GM21723 (cell line): ENCODE results near the gene KDELR1.
A peak's percentile ranks its signal among the peaks of the same experiment; 100 is the strongest.

ENCODE experiments used
- ATAC-seq: cut with Tn5 transposase; IDR thresholded peaks from one replicate; pipeline ENCODE4 v1.9.1; 2021; ENCODE audit warnings: mild to moderate bottlenecking, moderate library complexity; ENCODE audit not compliant: unreplicated experiment

KDELR1 gene

GRCh38 chr19:48391100-48392005 is at the start of gene KDELR1:
Gene KDELR1 (minus strand): TSS chr19:48391551. CDS start chr19:48391358, 193 bp downstream.
- ATAC-seq = no peak

- ATAC-seq = no peak
Observed at GRCh38 chr19:48436586-48436985, 45.2 kb upstream of the KDELR1 start.

- no peak for ATAC-seq
Observed at GRCh38 chr19:48433337-48433736, 42.0 kb upstream of the KDELR1 start.

GRCh38 chr19:48428670-48429069 is 37.3 kb upstream of the KDELR1 start:
- no peak for ATAC-seq

- no peak for ATAC-seq
Observed at GRCh38 chr19:48424694-48425219, 33.4 kb upstream of the KDELR1 start.

GRCh38 chr19:48421548-48421947 is 30.2 kb upstream of the KDELR1 start:
- ATAC-seq = no peak

- ATAC-seq = peak; percentile 69
Observed at GRCh38 chr19:48419158-48419920, 28.0 kb upstream of the KDELR1 start.

- no peak for ATAC-seq
Observed at GRCh38 chr19:48418317-48419064, 27.1 kb upstream of the KDELR1 start.

- no peak for ATAC-seq
Observed at GRCh38 chr19:48417421-48417820, 26.1 kb upstream of the KDELR1 start.

- ATAC-seq = no peak
Observed at GRCh38 chr19:48415806-48416221, 24.5 kb upstream of the KDELR1 start.

GRCh38 chr19:48415395-48415794 is 24.0 kb upstream of the KDELR1 start:
- ATAC-seq = no peak

- no peak for ATAC-seq
Observed at GRCh38 chr19:48413879-48414587, 22.7 kb upstream of the KDELR1 start.

- no peak for ATAC-seq
Observed at GRCh38 chr19:48405850-48406249, 14.5 kb upstream of the KDELR1 start.

- ATAC-seq = no peak
Observed at GRCh38 chr19:48405010-48405659, 13.8 kb upstream of the KDELR1 start.

GRCh38 chr19:48403606-48404005 is 12.3 kb upstream of the KDELR1 start:
- peak; percentile 61 for ATAC-seq

- no peak for ATAC-seq
Observed at GRCh38 chr19:48401287-48401686, 9.9 kb upstream of the KDELR1 start.

GRCh38 chr19:48400018-48400742 is 8.8 kb upstream of the KDELR1 start:
- ATAC-seq = no peak

GRCh38 chr19:48398375-48399235 is 7.3 kb upstream of the KDELR1 start:
- peak; percentile 56 for ATAC-seq
